Posterior cingulate gyrus (tissue), 11 donors: Measurements from ENCODE around the gene FOXO6.
A peak's percentile ranks its signal among the peaks of the same experiment; 100 is the strongest.

Source experiments
- DNase-seq, 10 donors: peaks; one replicate each; pipeline versions ENCODE4 v3.0.0 to v3.0.0-alpha.2; 2020 to 2021; ENCODE audit warnings: mixed read lengths in 3 of 10
- intact Hi-C: fragments of 100-400 bp; cut with DNase I; formaldehyde crosslinking; loops from one replicate; pipeline ENCODE4 v1.15.1; 2023

Gene FOXO6

DNA sequence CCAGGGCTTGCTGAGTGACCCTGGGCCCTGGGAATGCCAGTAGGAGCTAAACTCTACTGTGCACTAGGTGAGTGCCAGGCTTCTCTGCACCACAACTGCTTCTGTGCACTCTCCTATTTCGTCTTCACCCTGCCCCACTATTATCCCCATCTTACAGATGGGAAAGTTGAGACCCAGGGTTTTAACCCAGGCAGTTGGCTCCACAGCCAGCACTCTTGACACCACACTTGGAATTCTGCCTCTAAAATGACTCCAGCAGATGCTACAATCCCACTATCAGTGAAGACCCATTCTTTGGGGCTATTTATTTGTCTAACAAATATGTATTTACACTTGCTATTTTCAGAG is 56.1 kb downstream of the FOXO6 start:
- intact Hi-C loops, result loop anchor here (1.0 to 5.0 kb wide), 3 partner anchors 55 to 149 kb away; partner anchors contain the start of gene FOXO6
- DNase-seq, result no peak

DNA sequence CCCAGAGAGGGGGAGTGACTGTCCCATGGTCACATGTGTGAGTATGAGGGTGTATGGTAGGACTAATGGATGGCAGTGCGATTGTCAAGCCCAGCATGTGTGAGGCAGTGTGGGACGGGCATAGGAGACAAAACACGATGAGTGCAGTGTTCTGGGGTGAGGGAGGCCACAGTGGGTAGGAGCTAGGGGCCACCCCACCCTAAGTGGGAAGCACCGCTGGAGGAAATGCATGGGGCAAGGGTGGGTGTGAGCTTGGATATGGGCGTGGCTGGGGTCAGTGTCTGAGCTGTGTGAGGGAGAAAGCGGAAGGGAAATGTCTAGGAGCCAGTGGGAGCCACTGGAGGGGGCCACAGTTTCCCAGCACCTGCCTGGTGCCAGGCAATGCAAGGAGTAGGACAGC is 56.5 kb downstream of the FOXO6 start:
- intact Hi-C loops, result loop anchor here (1.0 to 5.0 kb wide), 3 partner anchors 55 to 149 kb away; partner anchors contain the start of gene FOXO6
- peak in 1 of 10 donors; percentile 26 for DNase-seq

DNA sequence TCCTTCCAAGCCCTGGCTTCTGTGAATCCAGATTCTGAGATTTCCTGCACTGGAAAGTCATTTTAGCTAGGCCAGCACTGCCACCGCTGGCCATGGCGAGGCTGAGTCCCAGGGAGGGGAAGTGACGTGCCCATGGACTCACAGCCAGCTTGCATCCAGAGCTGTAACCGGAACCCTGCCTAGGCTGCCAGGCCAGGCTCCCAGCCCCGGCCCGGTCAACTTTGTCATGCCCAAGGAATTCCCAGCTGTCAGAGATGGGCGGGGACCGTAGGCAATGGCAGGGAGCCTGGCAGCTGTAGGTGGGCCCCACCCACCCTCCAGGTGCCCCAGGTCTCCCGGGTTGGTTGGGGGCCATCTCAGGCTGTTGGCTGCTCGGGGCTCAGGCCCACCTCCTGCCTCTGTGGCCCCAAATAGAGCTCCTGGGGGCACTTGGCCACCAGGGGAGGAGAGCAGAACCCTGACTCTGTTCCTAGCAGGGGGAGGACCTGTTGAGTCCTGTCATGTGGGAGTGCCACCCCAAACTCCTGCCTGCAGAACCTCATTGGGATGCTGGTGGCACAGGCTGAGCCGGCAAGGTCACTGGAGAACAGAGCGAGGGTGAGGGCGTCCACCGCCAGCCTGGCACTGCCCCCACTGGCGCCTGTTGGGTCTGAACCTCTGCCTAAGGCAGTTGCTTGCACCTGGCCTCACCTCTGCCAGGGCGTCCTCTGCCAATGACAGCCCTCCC is 57.8 kb downstream of the FOXO6 start:
- intact Hi-C loops, result loop anchor here (5.0 kb wide), 1 partner anchor 57 kb away; the partner anchor contains the start of gene FOXO6
- peak in 3 of 10 donors; percentile 61 to 84 (median 78) for DNase-seq

DNA sequence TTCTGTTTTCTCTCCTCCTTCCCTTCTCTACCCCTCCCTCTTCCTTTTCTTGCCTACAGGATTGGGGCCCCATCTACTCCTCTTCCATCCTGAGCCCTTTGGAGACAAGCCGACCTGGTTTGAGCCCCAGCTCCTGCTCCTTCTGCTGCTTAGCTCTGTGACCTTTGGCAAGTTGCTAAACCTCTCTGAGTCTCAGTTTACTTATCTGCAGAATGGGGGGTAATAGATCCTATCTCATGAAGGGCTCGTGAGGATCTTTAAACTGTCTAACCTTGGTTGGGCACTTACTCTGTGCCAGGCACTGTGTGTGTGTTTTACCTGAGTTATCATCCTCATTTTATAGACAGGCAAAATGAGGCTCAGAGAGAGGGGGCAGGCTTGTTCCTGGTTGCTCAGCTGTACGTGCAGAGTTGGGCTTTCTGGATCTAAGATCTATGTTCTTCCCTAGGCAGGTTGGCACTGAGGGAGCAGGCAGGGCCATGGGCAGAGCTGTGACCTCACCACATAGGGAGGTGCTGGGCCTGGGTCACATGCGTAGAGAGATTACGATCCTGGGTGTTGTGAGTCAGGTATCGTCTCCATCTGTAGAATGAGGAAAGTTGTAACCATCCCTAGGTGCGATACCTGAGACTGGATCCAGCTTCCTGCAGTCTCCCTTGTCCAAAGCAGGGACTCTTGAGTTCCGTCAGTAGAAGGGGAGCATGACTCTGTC is 58.5 kb downstream of the FOXO6 start:
- intact Hi-C loops, result loop anchor here (5.0 kb wide), 1 partner anchor 57 kb away; the partner anchor contains the start of gene FOXO6
- peak in 2 of 10 donors; percentile 13 to 56 for DNase-seq

DNA sequence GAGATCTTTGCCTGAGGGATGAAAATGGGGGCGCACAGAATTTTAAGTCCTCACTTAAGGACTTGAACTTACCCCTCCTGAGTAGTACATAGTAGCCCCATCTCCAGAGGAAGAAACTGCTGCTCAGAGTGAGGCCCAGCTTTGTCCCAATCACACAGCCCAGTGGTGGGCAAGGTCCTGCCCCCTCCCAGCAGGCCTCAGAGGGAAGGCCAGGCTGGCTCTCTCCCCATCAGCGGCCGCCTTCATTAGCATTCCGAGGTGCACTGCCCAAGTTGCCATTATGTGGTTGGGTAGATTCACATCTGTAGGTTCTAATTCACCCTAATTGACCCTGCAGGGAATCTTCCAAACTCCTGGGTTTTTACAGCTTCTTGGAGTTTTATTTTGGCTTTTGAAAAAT is 59.1 kb downstream of the FOXO6 start:
- peak in 2 of 10 donors; percentile 19 to 26 for DNase-seq
- intact Hi-C loops, result no loop called here

DNA sequence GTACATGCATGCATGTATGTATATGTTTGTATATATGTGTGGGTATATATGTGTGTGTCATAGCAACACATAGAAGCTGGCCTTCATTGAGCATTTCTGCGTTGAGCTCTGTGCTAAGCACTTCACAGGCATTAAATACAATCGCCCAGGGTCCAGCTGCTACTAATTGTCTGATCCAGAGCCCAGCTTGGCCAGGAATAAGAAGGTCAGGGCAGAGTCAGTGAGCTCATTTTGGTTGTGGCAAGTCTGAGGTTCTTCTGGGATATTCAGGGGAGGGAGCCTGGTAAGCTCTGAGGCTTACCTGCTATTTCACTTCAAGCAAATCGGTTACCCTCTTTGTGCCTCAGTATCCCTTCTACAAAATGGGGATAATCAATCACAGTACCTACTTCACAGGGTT is 59.6 kb downstream of the FOXO6 start:
- intact Hi-C loops, result no loop called here
- peak in 2 of 10 donors; percentile 16 to 18 for DNase-seq

DNA sequence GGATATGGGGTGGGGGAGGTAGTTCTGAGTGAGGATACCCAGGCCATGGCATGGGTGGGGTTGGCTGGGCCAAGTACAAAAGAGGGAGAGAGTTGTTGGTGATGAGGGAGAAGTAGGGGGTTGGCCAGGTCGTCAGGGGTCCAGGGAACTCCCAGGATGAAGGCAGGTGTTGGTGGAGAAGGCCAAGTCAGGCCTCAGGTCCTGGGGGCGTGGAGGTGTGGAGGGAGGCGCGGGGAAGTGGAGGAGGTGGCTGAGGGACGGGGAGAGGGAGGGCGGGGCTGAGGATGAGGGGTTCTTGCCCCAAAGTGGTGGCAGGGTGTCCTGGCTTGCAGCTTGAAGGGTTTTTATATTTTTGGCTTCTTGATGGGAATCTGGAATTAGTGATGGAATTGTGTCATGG is 61.1 kb downstream of the FOXO6 start:
- peak in 2 of 10 donors; percentile 41 to 55 for DNase-seq
- intact Hi-C loops, result no loop called here

DNA sequence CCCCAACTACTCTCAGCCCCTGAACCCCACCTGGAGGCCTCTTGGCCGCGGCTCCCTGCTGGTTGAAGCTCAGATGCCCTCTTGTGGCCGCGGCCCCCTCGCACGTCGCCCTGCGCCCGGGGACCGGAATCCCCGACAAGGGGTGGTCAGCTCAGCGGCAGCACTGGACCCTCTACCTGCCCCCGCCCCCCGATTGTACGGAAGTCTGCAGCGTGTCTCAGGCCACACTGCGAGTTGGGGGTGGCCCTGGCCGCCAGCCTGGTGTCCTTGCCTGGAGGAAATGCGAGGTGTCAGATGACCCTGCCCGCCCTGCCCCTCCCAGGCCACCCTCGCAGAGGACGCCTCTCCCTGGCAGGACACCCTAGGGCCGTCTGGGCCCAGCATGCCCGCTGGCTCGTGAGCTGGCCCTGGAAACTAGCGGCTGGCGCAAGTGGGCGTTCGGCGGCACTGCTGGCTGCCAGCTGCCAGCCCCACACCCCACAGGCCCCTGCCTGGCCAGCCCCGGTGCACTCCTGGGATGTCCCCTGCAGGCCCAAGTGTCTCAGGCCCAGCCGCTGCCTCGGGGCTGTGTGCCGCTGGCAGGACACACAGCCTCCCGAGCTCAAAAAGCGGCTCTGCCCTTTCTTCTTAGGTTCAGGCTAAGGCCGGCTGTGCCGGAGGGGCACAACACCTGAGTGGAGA is 62.4 kb downstream of the FOXO6 start:
- intact Hi-C loops, result no loop called here
- DNase-seq, result peak in 2 of 10 donors; percentile 60 to 81

DNA sequence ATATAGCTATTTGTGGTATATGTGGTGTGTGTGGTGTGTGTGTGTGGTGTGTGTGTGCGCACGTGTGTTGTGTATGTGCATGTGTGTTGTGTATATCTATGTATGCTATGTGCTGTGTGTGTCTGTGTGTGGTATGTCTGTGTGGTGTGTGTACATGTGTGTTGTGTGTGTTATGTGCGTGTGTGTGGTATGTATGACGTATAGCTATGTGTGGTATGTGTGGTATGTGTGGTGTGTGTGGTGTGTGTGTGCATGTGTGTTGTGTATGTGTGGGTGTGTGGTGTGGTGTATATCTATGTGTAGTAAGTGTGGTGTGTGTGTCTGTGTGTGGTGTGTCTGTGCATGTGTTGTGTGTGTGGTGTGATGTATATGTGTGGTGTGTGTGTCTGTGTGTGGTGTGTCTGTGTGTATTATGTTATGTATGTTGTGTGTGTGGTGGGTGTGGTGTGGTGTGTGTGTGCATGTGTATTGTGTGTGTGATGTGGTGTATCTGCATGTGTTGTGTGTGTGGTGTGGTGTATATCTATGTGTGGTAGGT is 63.4 kb downstream of the FOXO6 start:
- intact Hi-C loops, result no loop called here
- peak in 1 of 10 donors; percentile 14 for DNase-seq

DNA sequence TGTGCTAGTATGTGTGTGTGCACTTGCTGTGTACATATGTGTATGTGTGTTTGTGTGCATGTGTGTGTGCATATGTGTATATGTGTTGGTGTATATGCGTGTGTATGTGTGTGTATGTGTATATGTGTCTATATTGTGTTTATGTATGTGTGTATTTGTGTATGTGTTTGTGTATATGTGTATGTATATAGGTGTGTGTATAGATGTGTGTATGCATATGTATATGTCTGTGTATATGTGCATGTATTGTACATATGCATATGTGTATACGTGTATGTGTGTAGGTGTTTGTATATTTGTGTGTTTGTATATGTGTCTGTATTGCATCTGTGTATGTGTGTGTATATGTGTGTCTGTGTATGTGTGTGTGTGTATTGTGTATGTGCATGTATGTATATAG is 64.1 kb downstream of the FOXO6 start:
- intact Hi-C loops, result no loop called here
- no peak for DNase-seq

DNA sequence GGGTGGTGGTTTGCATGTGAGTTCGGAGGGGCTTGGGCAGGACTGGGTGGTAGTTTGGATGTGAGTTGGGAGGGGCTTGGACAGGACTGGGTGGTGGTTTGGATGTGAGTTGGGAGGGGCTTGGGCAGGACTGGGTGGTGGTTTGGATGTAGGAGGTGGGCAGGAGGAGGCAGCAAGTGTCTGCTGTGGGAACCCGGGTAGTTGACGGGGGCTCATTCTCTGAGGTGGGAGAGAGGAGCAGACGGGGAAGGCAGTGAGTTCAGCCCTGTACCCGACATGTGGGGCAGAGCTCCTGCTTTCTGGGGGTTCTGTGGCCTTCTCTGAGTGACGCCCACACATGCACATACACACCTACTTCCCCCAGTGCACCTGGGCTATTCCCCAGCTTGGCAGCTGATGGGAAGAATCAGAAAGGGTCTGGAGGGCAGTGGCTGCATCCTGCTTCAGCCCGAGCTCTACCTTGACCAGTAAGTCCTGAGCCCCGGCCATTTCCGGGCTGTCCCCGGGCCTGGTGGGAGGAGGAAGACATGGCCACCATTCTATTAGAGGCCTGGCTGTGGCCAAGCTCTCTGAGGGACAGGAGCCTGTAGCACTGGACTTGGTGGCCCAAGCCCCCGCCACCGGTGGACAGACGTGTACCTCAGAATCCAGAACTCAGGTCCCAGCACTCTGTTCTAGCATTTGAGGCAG is 65.1 kb downstream of the FOXO6 start:
- peak in 2 of 10 donors; percentile 62 to 63 for DNase-seq
- intact Hi-C loops, result no loop called here

DNA sequence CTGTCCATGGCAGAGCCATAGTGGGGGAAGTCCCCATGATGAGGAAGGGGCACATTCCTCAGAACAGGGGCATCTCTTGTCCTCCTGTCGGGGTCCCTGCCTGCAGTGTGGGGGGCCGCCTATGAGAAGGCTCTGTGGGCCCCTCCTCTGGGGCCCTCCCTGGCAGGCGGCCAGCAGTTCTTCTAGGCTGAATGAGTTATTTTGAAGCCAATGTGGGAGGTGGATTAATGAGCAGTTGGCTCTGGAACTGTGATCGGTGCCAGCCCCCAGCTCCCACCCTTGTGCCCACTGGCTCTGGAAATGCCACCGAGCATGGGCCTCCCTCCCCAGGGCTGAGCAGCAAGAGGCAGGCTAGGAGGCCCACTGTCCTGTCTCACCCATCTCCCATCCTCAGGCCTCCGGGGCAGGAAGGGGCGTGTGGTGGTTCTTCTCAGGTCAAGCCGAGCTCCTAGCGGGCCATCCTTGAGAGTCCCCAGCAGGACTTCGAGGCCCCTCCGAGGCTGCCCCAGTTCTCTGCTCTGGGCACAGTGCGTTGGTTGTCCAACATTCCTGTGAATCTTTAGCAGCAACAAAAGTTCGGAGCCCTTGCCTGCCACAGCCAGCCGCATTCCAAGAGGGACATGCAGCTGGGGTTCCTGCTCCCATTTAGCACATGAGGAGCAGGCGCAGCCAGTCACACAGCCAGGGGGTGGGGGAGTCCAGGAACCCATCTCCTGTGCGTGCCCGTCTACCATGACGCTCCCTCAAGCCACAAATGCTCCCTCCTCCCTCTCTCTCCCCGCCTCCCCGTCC is 66.1 kb downstream of the FOXO6 start:
- intact Hi-C loops, result no loop called here
- peak in 2 of 10 donors; percentile 79 to 81 for DNase-seq

DNA sequence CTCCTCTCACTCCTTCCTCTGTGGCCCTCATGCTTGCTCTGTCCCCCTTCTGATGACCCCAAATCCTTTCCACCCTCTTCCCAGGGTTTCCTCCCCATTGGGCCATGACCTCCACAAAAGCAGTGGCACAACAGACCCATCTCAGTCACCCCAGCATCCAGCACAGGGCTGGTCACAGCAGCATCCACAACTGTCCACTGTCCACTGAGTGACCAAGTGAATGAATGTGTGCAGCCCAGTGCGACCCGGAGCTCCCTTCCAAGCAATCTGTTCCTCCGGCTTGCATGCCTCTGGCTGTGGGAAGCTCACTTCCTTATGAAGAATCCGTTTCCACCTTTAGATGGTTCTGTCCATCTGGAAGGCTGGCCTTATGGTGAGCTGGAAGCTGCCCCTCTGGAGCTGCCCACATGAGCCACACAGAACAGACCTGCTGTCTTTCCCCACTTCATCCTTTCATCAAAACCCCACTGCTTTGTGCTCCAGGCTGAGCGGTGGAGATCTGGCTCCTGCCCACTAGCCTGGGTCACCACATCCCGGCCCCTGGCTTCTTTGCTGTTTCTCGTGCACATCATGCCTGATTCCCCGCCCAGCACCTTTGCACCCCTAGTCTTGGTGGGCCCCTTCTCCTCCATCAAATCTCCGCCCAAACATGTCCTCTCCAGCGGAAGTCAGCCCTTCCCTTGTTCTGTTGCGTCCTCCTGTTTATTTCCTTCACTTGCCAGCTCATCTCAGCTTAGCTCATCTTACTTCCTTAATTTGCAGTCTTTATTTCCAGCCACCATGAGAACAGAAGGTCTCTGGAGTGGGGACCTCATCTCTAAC is 66.9 kb downstream of the FOXO6 start:
- intact Hi-C loops, result no loop called here
- DNase-seq, result peak in 2 of 10 donors; percentile 33 to 67

DNA sequence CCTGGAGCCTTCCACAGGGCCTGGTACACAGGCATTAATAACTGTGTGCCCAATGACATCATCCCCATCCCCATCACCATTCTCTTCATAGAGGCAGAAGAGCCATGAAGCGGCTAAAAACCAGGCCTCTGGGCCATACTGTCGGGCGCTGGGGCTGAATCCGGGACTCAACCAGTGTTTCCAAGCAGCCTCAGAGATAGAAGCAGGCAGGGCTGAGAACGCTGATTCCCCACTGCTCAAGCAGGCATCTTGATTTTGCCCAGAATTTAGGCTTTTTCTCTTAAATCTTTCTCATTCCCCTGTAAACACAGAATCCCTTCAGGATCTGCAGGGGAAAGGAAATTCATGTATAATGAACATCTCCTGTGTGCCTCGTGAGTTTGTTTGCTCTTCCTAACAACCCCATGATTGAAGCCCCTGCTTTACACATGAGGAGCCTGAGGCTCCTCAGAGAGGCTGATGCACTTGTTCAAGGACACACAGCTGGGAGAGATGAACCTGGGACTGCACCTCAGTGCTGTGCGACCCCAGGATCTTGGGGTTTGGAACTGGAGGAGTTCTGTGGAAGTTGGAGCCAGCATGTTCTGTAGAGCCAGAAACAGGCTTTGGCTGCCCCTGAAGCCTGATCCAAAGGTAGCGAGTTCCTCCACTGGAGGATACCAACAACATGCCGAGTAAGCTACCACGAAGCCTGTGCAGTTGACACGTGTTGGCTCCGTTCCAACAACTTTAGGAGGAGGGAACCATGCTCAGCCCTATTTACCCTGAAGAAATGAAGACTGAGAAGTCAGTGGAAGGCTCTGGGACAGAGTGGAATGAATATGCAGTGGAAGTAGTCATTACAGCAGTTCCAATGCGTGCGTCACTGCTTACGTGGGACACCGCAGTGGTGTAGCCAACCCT is 67.8 kb downstream of the FOXO6 start:
- intact Hi-C loops, result no loop called here
- peak in 2 of 10 donors; percentile 19 to 52 for DNase-seq

DNA sequence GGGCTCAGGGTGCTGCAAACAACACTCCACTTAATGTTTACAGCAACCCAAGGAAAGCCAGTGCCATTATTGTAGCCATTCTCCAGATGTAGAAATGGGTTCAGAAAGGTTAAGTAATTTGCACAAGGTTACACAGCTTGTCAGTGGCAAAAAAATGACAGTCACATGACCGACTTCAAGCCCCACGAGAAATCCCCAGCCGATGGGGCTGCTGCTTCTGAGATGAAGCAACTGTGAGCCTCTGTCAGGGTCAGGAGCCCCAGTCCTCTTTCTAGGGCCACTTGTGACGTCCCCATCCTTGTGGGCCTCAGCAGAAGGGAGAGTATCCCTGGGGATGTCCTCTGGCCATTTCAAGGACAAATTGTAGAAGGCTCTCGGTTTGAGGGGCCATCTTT is 68.4 kb downstream of the FOXO6 start:
- peak in 2 of 10 donors; percentile 41 to 70 for DNase-seq
- intact Hi-C loops, result loop anchor here (5.0 kb wide), 1 partner anchor 147 kb away; no protein-coding TSS in a partner anchor

DNA sequence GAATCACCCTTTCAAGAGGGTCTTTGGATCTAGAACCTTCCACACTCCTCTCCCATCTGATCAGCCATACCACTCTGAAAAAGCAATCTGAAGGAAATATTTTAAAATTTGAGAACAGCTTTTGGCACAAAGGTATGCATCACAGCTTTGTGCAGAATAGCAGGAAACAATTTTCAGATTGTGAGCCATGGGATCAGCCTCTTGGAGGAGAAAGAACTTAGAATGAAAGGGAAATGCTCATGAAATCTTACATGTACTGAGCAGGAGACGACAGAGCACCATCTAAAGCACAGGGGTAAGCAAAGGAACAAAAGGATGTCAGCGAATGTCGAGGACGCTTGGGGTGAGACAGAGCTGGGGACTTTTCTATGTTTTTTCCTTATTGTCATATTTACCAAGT is 68.8 kb downstream of the FOXO6 start:
- DNase-seq, result no peak
- intact Hi-C loops, result loop anchor here (5.0 kb wide), 1 partner anchor 148 kb away; no protein-coding TSS in a partner anchor

DNA sequence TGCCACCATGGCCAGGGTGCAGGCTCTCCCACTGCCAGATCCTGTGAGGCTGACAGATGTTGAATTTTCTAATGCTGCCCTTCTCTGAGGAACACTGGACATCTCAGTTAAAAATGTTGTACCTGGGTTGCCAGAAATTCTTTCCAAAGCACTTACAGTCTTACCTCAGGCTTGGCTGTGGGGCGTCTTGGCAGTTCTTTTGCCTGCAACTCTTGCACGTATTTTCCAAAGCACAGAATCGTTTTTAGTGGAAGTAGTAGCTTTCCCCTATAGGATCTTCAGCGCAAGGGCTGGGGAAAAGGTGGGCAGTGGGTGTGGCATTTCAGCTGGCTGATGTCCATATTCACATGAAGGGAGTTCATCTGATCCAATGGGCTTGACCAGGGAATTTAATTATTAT is 69.3 kb downstream of the FOXO6 start:
- peak in 2 of 10 donors; percentile 10 to 29 for DNase-seq
- intact Hi-C loops, result loop anchor here (5.0 kb wide), 1 partner anchor 148 kb away; no protein-coding TSS in a partner anchor
